Muscle layer of colon (tissue), 2 donors: ENCODE results near the gene NCKAP5L.
"Not testable (repeated sequence)": the region's sequence is repeated elsewhere in the genome, so short reads cannot be mapped to it uniquely, and the experiment has no call there.

Experiments used
- H3K27ac ChIP-seq: one replicate; pipeline ENCODE4 v1.7.0; 2013; ENCODE audit warnings: low read depth, mild to moderate bottlenecking, low read length, moderate library complexity
- H3K27me3 ChIP-seq, 2 donors: one replicate each; pipeline ENCODE4 v1.7.0; 2013; ENCODE audit warnings: low read length in 2 of 2, mild to moderate bottlenecking in 2 of 2; ENCODE audit not compliant: insufficient read depth in 2 of 2, control insufficient read depth in 1 of 2
- H3K36me3 ChIP-seq: one replicate; pipeline ENCODE4 v1.7.0; 2013; ENCODE audit warnings: mild to moderate bottlenecking, low read length; ENCODE audit not compliant: insufficient read depth
- H3K4me1 ChIP-seq: one replicate; pipeline ENCODE4 v1.7.0; 2013; ENCODE audit warnings: mild to moderate bottlenecking, low read length; ENCODE audit not compliant: insufficient read depth
- H3K4me3 ChIP-seq, 2 donors: one replicate each; pipeline ENCODE4 v1.7.0; 2013; ENCODE audit warnings: low read length in 2 of 2, low read depth in 1 of 2, mild to moderate bottlenecking in 1 of 2, moderate library complexity in 1 of 2
- H3K9ac ChIP-seq: one replicate; pipeline ENCODE4 v1.7.0; 2013; ENCODE audit warnings: low read length
- H3K9me3 ChIP-seq: one replicate; pipeline ENCODE4 v1.7.0; 2013; ENCODE audit warnings: mild to moderate bottlenecking, low read length
- donor health status: abdominal sarcoma.
- donor health status: Adenocarcinoma of cecum.

NCKAP5L gene

GRCh38 chr12:49784756-49785409 lies 43.3 kb downstream of the NCKAP5L start:
- Histone ChIP-seq H3K9ac (no peak overlapping the region), H3K36me3 (no peaks in the 10 kb centered on the region), H3K27ac (no peak overlapping the region), H3K4me3 (no peak overlapping the region), H3K4me1 (peaks cover 9% of the 10 kb centered on the region), H3K27me3 (no peaks in the 10 kb centered on the region), H3K9me3 (no peaks in the 10 kb centered on the region)

- H3K27ac ChIP-seq = no peak overlapping the region
- no peaks in the 10 kb centered on the region for H3K9me3 ChIP-seq
- H3K36me3 ChIP-seq = no peaks in the 10 kb centered on the region
- peaks cover 9% of the 10 kb centered on the region for H3K4me1 ChIP-seq
- H3K9ac ChIP-seq = no peak overlapping the region
- H3K27me3 ChIP-seq = no peaks in the 10 kb centered on the region
- H3K4me3 ChIP-seq = no peak overlapping the region
Measured at GRCh38 chr12:49783917-49784676, 44.1 kb downstream of the NCKAP5L start.

GRCh38 chr12:49780914-49781313 lies 47.3 kb downstream of the NCKAP5L start:
- H3K4me3 ChIP-seq, H3K27me3 ChIP-seq: not testable (repeated sequence)

DNA sequence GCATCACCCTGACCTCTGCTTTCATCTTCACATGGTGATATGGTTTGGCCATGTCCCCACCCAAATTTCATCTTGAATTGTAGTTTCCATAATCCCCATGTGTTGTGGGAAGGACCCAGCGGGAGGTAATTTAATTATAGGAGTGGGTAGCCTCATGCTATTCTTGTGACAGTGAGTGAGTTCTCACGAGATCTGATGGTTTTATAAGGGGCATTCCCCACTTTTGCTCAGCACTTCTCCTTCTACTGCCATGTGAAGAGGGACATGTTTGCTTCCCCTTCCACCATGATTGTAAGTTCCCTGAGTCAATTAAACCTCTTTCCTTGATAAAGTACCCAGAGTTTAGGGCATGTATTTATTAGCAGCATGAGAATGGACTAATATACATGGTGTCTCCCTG lies 48.6 kb downstream of the NCKAP5L start:
- no peak overlapping the region for H3K4me3 ChIP-seq
- no peak overlapping the region for H3K27ac ChIP-seq
- H3K4me1 ChIP-seq = peaks cover 16% of the 10 kb centered on the region
- no peaks in the 10 kb centered on the region for H3K36me3 ChIP-seq
- H3K9me3 ChIP-seq = no peaks in the 10 kb centered on the region
- H3K27me3 ChIP-seq = no peaks in the 10 kb centered on the region
- H3K9ac ChIP-seq = no peak overlapping the region

More at GRCh38 chr12:49780914-49781313, 47.3 kb downstream of the NCKAP5L start:
- H3K27ac ChIP-seq, H3K9me3 ChIP-seq, H3K9ac ChIP-seq, H3K36me3 ChIP-seq: not testable (repeated sequence)
- peaks cover 16% of the 10 kb centered on the region for H3K4me1 ChIP-seq

GRCh38 chr12:49777800-49778748 lies 50.1 kb downstream of the NCKAP5L start:
- Histone ChIP-seq H3K4me1 (peaks cover 7% of the 10 kb centered on the region), H3K9me3 (no peaks in the 10 kb centered on the region), H3K4me3 (no peak overlapping the region), H3K9ac (no peak overlapping the region), H3K36me3 (no peaks in the 10 kb centered on the region), H3K27ac (no peak overlapping the region), H3K27me3 (no peaks in the 10 kb centered on the region)

DNA sequence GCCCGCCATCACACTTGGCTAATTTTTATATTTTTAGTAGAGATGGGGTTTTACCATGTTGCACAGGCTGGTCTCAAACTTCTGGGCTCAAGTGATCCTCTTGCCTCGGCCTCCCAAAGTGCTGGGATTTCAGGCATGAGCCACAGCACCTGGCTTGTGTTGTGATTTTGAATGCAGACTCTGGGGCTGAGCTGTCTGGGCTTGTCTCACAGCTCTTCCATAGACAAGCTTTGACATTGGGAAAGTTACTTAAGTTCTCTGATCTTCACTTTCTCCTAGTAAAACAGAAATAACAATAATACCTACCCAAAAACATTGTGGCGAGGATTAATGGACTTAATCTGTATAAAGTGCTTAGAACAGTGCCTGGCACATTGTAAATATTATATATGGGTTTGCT lies 50.9 kb downstream of the NCKAP5L start:
- Histone ChIP-seq H3K4me3 (no peak overlapping the region), H3K27ac (no peak overlapping the region), H3K27me3 (no peaks in the 10 kb centered on the region), H3K36me3 (no peaks in the 10 kb centered on the region), H3K9me3 (no peaks in the 10 kb centered on the region), H3K9ac (no peak overlapping the region), H3K4me1 (peaks cover 7% of the 10 kb centered on the region)

GRCh38 chr12:49776858-49777257 lies 51.4 kb downstream of the NCKAP5L start:
- no peak overlapping the region for H3K9ac ChIP-seq
- H3K27ac ChIP-seq = no peak overlapping the region
- H3K4me3 ChIP-seq = no peak overlapping the region
- H3K4me1 ChIP-seq = peaks cover 7% of the 10 kb centered on the region
- H3K36me3 ChIP-seq = no peaks in the 10 kb centered on the region
- H3K27me3 ChIP-seq = no peaks in the 10 kb centered on the region
- no peaks in the 10 kb centered on the region for H3K9me3 ChIP-seq

GRCh38 chr12:49776413-49776812 lies 51.8 kb downstream of the NCKAP5L start:
- Histone ChIP-seq H3K4me1 (peaks cover 7% of the 10 kb centered on the region), H3K27ac (no peak overlapping the region), H3K4me3 (no peak overlapping the region), H3K9ac (no peak overlapping the region), H3K9me3 (no peaks in the 10 kb centered on the region), H3K27me3 (no peaks in the 10 kb centered on the region), H3K36me3 (no peaks in the 10 kb centered on the region)

GRCh38 chr12:49773102-49773501 lies 55.1 kb downstream of the NCKAP5L start:
- H3K36me3 ChIP-seq, H3K27me3 ChIP-seq, H3K4me3 ChIP-seq, H3K27ac ChIP-seq, H3K4me1 ChIP-seq, H3K9ac ChIP-seq, H3K9me3 ChIP-seq: not testable (repeated sequence)

DNA sequence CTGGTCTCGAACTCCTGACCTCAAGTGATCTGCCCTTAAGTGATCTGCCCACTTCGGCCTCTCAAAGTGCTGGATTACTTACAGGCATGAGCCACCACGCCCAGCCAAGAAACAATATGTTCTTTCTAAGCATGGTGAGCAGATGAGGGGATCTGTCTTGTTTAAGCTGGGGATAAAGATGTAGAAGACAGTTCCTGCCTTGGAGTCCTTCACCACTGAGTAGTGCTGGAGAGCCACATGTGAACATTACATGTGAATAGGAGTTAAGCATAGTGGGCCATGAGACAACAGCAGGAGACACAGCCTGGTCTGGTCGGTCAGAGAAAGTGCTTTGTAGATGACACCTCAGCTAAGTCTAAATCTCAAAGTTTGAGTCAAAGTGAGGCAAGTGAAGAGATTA lies 60.9 kb downstream of the NCKAP5L start:
- Histone ChIP-seq H3K9ac (no peak overlapping the region), H3K36me3 (peaks cover 26% of the 10 kb centered on the region), H3K4me1 (no peaks in the 10 kb centered on the region), H3K27ac (no peak overlapping the region), H3K4me3 (no peak overlapping the region), H3K27me3 (no peaks in the 10 kb centered on the region), H3K9me3 (no peaks in the 10 kb centered on the region)

- Histone ChIP-seq H3K9me3 (no peaks in the 10 kb centered on the region), H3K4me1 (no peaks in the 10 kb centered on the region), H3K9ac (no peak overlapping the region), H3K27me3 (no peaks in the 10 kb centered on the region), H3K36me3 (peaks cover 38% of the 10 kb centered on the region), H3K27ac (no peak overlapping the region), H3K4me3 (no peak overlapping the region)
Measured at GRCh38 chr12:49766115-49766455, 62.1 kb downstream of the NCKAP5L start.
